Smooth muscle cell (in vitro differentiated cells): ENCODE data around the gene FMN1. TPM values are rescaled to one million over a fixed set of nuclear protein-coding genes. Genes with fewer than 3 reads are reported as not detected.

ENCODE experiments used
- DNase-seq: peaks from one replicate; lab custom pipeline; 2025; ENCODE audit not compliant: unreplicated experiment; lab: John Stamatoyannopoulos, UW
- H2AFZ ChIP-seq: fragments of 200-600 bp; sonication (generic); 2 replicates; pipeline ENCODE4 v1.6.0; 2016; ENCODE audit warnings: antibody characterized with exemption, low read depth, mild to moderate bottlenecking
- H3F3A ChIP-seq: fragments of 200-600 bp; sonication (generic); 2 replicates; pipeline ENCODE4 v1.6.0; 2017; ENCODE audit warnings: antibody characterized with exemption, low read depth
- H3K27ac ChIP-seq: fragments of 200-600 bp; sonication (generic); 2 replicates; pipeline ENCODE4 v1.5.1; 2016; ENCODE audit warnings: low read depth, mild to moderate bottlenecking
- H3K27me3 ChIP-seq: fragments of 200-600 bp; sonication (generic); 2 replicates; pipeline ENCODE4 v1.6.1; 2016; ENCODE audit warnings: low read depth, mild to moderate bottlenecking
- H3K36me3 ChIP-seq: fragments of 200-600 bp; sonication (generic); 2 replicates; pipeline ENCODE4 v1.5.1; 2016; ENCODE audit warnings: low read depth
- H3K4me1 ChIP-seq: fragments of 200-600 bp; sonication (generic); 2 replicates; pipeline ENCODE4 v1.5.1; 2016; ENCODE audit warnings: low read depth
- H3K4me2 ChIP-seq: fragments of 200-600 bp; sonication (generic); 2 replicates; pipeline ENCODE4 v1.6.0; 2016; ENCODE audit warnings: mild to moderate bottlenecking
- H3K4me3 ChIP-seq: fragments of 200-600 bp; sonication (generic); 2 replicates; pipeline ENCODE4 v1.5.1; 2016; ENCODE audit warnings: mild to moderate bottlenecking
- H3K79me2 ChIP-seq: fragments of 200-600 bp; sonication (generic); 2 replicates; pipeline ENCODE4 v1.6.0; 2016; ENCODE audit warnings: low read depth, mild to moderate bottlenecking
- H3K9ac ChIP-seq: fragments of 200-600 bp; sonication (generic); 2 replicates; pipeline ENCODE4 v1.6.0; 2016; ENCODE audit warnings: low read depth
- H3K9me3 ChIP-seq: fragments of 200-600 bp; sonication (generic); replicated peaks from 2 replicates; pipeline ENCODE4 v1.5.1; 2016; ENCODE audit warnings: low read depth
- H4K20me1 ChIP-seq: fragments of 200-600 bp; sonication (generic); 2 replicates; pipeline ENCODE4 v1.6.0; 2016; ENCODE audit warnings: low read depth
- WGBS: methylation state at CpG from one replicate; pipeline ENCODE4 v1.1.7; 2016; ENCODE audit warnings: low lambda C conversion rate; 5-methylcytosine and 5-hydroxymethylcytosine counted together
- polyA plus RNA-seq: library from polyadenylated mRNA; unstranded; fragments of >200 nt; fragmentation: Nextera tagmentation; extraction: Ambion mirVana; gene quantifications from 2 replicates; pipeline ENCODE4 v1.2.1, GENCODE V29; 2016
- total RNA-seq: library from RNA; depleted of rRNA; stranded (reverse); fragments of >200 nt; gene quantifications from 2 replicates; pipeline ENCODE4 v1.2.3, GENCODE V29; 2014
- TF ChIP-seq, protein P1 (sequence below): fragments of 200-600 bp; sonication (generic); IDR thresholded peaks from 2 replicates; pipeline ENCODE4 v1.5.1; 2017; ENCODE audit warnings: borderline replicate concordance, mild to moderate bottlenecking, antibody characterized with exemption; ENCODE audit not compliant: insufficient read depth, poor library complexity, severe bottlenecking

The FMN1 gene
- total and polyA plus RNA-seq, 2 experiments from 2014 or later: 0.08 to 4.0 TPM

DNA sequence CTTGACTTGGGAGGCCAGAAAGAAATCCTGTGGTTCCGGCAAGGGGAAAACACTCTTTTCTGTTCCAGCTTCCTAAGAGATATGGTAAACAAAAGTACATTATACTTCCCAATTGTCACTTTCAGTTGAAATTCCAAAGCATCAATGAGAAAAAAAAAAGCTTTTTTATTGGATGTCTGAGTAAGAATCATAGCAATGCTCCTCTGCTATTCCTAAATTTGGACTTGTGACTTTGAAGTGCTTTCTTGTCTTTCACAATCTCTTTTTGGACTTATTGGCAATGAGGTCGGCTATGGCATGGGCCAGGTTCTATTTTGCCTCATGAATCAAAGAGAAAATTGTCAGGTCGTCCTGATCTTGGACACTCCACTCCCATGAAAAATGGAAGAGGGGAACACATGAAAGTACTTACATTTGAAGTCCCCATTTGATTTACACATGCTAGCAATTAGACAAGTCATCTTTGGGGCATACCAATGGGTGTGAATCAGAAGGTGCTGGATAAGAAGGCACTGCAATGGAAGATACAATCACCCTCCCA is 306.2 kb downstream of the FMN1 start:
- 88% methylated on average over 3 of the region's 3 CpGs for WGBS
- no peak for DNase-seq
- TF ChIP-seq, protein P1, sequence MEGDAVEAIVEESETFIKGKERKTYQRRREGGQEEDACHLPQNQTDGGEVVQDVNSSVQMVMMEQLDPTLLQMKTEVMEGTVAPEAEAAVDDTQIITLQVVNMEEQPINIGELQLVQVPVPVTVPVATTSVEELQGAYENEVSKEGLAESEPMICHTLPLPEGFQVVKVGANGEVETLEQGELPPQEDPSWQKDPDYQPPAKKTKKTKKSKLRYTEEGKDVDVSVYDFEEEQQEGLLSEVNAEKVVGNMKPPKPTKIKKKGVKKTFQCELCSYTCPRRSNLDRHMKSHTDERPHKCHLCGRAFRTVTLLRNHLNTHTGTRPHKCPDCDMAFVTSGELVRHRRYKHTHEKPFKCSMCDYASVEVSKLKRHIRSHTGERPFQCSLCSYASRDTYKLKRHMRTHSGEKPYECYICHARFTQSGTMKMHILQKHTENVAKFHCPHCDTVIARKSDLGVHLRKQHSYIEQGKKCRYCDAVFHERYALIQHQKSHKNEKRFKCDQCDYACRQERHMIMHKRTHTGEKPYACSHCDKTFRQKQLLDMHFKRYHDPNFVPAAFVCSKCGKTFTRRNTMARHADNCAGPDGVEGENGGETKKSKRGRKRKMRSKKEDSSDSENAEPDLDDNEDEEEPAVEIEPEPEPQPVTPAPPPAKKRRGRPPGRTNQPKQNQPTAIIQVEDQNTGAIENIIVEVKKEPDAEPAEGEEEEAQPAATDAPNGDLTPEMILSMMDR: no peak
- Histone ChIP-seq H3F3A (no peaks in the 10 kb centered on the region), H3K9ac (no peak overlapping the region), H3K27me3 (no peaks in the 10 kb centered on the region), H3K36me3 (no peaks in the 10 kb centered on the region), H2AFZ (no peak overlapping the region), H4K20me1 (no peaks in the 10 kb centered on the region), H3K9me3 (no peaks in the 10 kb centered on the region), H3K79me2 (no peaks in the 10 kb centered on the region), H3K4me2 (no peak overlapping the region), H3K27ac (no peak overlapping the region), H3K4me1 (peaks cover 10% of the 10 kb centered on the region), H3K4me3 (no peak overlapping the region)

DNA sequence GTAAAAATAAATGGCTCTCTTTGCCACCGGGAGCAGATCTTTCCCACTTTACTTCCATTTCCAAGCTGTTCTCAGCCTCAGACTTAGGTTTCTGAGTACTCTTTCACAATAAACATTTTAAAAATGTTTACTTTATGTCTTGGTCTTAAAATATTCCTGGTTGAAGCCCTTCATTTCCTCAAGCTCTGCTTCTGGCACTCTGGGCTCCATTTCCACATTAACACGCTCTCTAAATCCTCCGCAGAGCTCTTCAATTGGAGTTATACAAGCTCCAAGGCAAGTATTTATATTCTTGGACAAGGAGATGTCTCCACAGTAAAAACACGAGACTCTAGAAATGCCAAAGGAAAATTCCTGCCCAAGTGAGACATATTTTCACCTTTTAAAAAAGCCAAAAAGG is 307.4 kb downstream of the FMN1 start:
- Histone ChIP-seq H3K79me2 (no peaks in the 10 kb centered on the region), H3F3A (no peaks in the 10 kb centered on the region), H2AFZ (peak overlapping the region; percentile 9), H3K4me1 (peaks cover 10% of the 10 kb centered on the region), H3K36me3 (no peaks in the 10 kb centered on the region), H3K4me2 (no peak overlapping the region), H3K4me3 (no peak overlapping the region), H3K27ac (no peak overlapping the region), H3K9me3 (no peaks in the 10 kb centered on the region), H3K27me3 (no peaks in the 10 kb centered on the region), H3K9ac (no peak overlapping the region), H4K20me1 (no peaks in the 10 kb centered on the region)
- DNase-seq: no peak
- WGBS: 57% methylated on average over 4 of the region's 4 CpGs
- TF ChIP-seq, protein P1: no peak

DNA sequence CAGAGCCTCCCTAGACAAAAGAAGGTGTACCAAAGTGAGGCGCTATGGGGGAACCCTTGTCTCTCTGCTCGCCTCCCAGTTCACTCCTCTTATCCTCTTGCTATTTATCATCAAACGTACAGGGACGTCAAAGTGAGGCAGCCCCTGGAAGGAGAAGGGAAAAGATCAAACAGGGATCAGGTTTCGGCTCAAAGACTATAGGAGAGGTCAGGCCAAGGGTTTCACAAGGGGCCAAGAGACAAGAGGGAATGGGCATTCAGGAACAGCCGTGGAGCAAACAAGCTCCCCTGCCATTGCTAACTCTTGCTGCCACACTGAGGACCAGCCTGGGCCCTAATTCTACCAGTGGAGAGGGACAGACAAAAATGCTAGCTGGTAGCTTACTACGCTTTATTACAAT is 308.1 kb downstream of the FMN1 start:
- Histone ChIP-seq H4K20me1 (no peaks in the 10 kb centered on the region), H3K4me1 (peaks cover 10% of the 10 kb centered on the region), H2AFZ (no peak overlapping the region), H3K27me3 (no peaks in the 10 kb centered on the region), H3K27ac (no peak overlapping the region), H3K9me3 (no peaks in the 10 kb centered on the region), H3K4me3 (no peak overlapping the region), H3K4me2 (no peak overlapping the region), H3K79me2 (no peaks in the 10 kb centered on the region), H3K36me3 (no peaks in the 10 kb centered on the region), H3F3A (no peaks in the 10 kb centered on the region), H3K9ac (no peak overlapping the region)
- no peak for DNase-seq
- WGBS: 90% methylated on average over 7 of the region's 7 CpGs
- TF ChIP-seq, protein P1: no peak

DNA sequence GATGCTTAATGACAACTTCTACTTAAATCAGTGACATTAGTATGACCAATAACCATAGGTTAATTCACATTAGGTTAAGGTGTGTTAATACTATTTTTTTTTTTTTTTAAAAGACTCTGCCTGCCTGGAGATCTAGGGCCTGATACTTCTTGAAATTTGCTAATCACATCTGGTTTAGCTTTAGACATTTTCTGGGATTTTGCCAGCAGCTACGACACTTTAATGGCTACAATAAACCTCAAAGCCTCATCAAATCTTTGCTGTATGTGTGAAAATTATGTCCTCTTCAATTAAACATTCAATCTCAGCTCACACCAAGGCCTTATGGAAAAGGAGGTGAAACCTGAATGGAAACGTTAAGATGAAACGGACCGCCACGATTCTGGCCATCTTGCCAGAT is 308.8 kb downstream of the FMN1 start:
- WGBS: 79% methylated on average over 5 of the region's 5 CpGs
- no peaks in the 10 kb centered on the region for H3K79me2 ChIP-seq
- H3K4me2 ChIP-seq: no peak overlapping the region
- TF ChIP-seq, protein P1: no peak
- no peaks in the 10 kb centered on the region for H3F3A ChIP-seq
- H3K27me3 ChIP-seq: no peaks in the 10 kb centered on the region
- no peak overlapping the region for H3K27ac ChIP-seq
- H2AFZ ChIP-seq: no peak overlapping the region
- H4K20me1 ChIP-seq: no peaks in the 10 kb centered on the region
- H3K36me3 ChIP-seq: no peaks in the 10 kb centered on the region
- H3K4me3 ChIP-seq: no peak overlapping the region
- H3K9ac ChIP-seq: no peak overlapping the region
- no peak for DNase-seq
- H3K4me1 ChIP-seq: peaks cover 10% of the 10 kb centered on the region
- no peaks in the 10 kb centered on the region for H3K9me3 ChIP-seq
